RWPE2 (cell line): ENCODE data around the gene DENND1A.

Source experiments
- ATAC-seq: fragments of 200-7000 bp; cut with Tn5 transposase; 3 replicates; pipeline ENCODE4 v1.9.1; 2021; ENCODE audit warnings: low read depth
- DNase-seq: peaks from one replicate; pipeline ENCODE4 v3.0.0-alpha.2; 2020; ENCODE audit warnings: low spot score
- H3K27ac ChIP-seq: fragments of 450-650 bp; 2 replicates; pipeline ENCODE4 v1.5.1; 2017; ENCODE audit warnings: mild to moderate bottlenecking; ENCODE audit not compliant: poor library complexity, severe bottlenecking
- H3K27me3 ChIP-seq: fragments of 250-450 bp; sonication (Bioruptor Pico); 2 replicates; pipeline ENCODE4 v1.5.1; 2021; ENCODE audit warnings: mild to moderate bottlenecking, moderate library complexity; ENCODE audit not compliant: insufficient read depth, poor library complexity, severe bottlenecking
- H3K36me3 ChIP-seq: fragments of 250-450 bp; sonication (Bioruptor Pico); 2 replicates; pipeline ENCODE4 v1.5.1; 2020; ENCODE audit warnings: low read depth, mild to moderate bottlenecking, moderate library complexity
- H3K4me1 ChIP-seq: fragments of 250-450 bp; sonication (Bioruptor Pico); 2 replicates; pipeline ENCODE4 v1.5.1; 2021; ENCODE audit warnings: mild to moderate bottlenecking, moderate library complexity; ENCODE audit not compliant: insufficient read depth, poor library complexity, severe bottlenecking
- H3K4me3 ChIP-seq: fragments of 250-450 bp; sonication (Bioruptor Pico); 2 replicates; pipeline ENCODE4 v1.5.1; 2021; ENCODE audit warnings: mild to moderate bottlenecking, moderate library complexity; ENCODE audit not compliant: severe bottlenecking
- H3K9me3 ChIP-seq: fragments of 250-450 bp; sonication (Bioruptor Pico); 2 replicates; pipeline ENCODE4 v1.5.1; 2021; ENCODE audit warnings: mild to moderate bottlenecking, moderate library complexity; ENCODE audit not compliant: severe bottlenecking
- TF ChIP-seq, protein P1 (sequence below): fragments of 450-650 bp; IDR thresholded peaks from one replicate; pipeline ENCODE4 v1.5.1; 2017; ENCODE audit warnings: mild to moderate bottlenecking, moderate library complexity; ENCODE audit not compliant: poor library complexity, severe bottlenecking

Gene DENND1A

DNA sequence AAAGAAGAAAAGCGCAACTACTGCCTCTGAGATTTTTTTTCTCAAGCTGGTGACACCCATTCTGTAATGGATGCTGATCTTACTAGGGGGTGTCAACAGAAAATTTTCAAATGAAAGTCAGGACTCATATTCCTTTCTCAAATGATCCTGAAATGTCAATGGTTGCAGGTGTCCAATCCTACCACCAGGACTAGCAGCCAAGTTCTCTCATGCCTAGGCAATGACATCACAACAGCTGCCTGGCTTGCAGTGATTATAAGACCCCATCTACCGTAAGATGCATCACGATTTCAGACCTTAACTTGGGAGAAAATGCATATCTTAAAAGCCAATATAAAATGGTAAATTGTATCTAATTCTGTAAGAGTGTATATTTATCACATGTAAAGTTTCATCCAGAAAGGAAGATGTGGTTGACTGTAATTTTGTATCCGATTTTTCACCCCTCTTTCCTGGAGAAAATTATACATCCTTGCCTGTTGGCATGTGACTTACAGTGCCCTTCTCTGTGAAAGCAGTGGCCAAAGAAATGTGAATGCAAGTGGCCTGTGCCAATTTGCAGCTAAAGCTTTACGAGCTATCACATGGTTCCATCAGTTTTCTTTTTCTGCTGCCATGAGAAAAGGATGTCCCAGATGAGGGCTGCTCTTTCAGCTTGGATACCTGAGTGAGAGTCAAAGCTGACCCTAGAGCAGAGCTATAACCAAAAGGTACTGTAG is 104.4 kb downstream of the DENND1A start:
- no peak overlapping the region for H3K4me3 ChIP-seq
- no peak overlapping the region for H3K27ac ChIP-seq
- H3K27me3 ChIP-seq, result no peaks in the 10 kb centered on the region
- no peak for DNase-seq
- peaks cover 8% of the 10 kb centered on the region for H3K9me3 ChIP-seq
- TF ChIP-seq, protein P1, sequence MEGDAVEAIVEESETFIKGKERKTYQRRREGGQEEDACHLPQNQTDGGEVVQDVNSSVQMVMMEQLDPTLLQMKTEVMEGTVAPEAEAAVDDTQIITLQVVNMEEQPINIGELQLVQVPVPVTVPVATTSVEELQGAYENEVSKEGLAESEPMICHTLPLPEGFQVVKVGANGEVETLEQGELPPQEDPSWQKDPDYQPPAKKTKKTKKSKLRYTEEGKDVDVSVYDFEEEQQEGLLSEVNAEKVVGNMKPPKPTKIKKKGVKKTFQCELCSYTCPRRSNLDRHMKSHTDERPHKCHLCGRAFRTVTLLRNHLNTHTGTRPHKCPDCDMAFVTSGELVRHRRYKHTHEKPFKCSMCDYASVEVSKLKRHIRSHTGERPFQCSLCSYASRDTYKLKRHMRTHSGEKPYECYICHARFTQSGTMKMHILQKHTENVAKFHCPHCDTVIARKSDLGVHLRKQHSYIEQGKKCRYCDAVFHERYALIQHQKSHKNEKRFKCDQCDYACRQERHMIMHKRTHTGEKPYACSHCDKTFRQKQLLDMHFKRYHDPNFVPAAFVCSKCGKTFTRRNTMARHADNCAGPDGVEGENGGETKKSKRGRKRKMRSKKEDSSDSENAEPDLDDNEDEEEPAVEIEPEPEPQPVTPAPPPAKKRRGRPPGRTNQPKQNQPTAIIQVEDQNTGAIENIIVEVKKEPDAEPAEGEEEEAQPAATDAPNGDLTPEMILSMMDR, result no peak
- H3K4me1 ChIP-seq, result no peaks in the 10 kb centered on the region
- ATAC-seq, result no peak
- no peaks in the 10 kb centered on the region; the same call in 1 of the 2 replicates for H3K36me3 ChIP-seq

DNA sequence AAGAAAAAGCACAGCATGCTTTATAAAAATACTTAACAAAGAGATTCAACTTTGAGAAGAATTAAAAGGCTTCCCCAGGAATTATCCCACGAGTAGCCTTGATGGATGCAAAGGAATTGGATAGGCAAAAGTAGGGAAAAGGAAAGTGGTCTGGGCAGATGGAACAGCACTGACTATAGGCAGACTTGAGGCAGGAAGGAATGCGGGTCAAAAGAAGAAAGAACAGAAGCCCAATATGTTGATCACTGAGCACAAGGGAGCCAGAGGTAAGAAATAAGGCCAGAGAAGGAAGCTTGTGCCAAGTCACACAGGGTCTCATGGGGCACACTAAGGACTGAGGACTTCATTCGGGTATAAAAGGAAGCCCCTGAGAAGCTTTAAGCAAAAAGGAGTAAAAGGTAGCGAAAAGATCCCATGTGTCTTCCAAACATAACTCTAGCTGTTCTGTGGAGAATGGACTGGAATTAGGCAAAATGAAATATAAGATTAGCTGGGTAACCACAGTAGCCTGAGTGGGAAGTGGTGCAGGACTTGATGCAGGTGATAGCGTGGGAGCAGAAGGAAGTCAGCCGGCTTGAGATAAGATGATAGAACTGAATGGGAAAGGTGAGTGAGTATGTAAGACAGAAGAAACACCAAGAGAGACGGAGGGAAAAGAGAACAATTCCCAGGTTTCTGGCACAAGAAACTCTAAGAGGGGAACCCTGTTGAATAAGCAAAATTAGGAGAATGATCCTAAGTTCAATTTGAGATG is 106.6 kb downstream of the DENND1A start:
- no peak overlapping the region for H3K4me3 ChIP-seq
- no peak overlapping the region for H3K27ac ChIP-seq
- TF ChIP-seq, protein P1, result no peak
- H3K27me3 ChIP-seq, result no peaks in the 10 kb centered on the region
- DNase-seq, result no peak
- no peaks in the 10 kb centered on the region; the same call in 1 of the 2 replicates for H3K36me3 ChIP-seq
- peaks cover 8% of the 10 kb centered on the region for H3K9me3 ChIP-seq
- no peak for ATAC-seq
- H3K4me1 ChIP-seq, result no peaks in the 10 kb centered on the region

DNA sequence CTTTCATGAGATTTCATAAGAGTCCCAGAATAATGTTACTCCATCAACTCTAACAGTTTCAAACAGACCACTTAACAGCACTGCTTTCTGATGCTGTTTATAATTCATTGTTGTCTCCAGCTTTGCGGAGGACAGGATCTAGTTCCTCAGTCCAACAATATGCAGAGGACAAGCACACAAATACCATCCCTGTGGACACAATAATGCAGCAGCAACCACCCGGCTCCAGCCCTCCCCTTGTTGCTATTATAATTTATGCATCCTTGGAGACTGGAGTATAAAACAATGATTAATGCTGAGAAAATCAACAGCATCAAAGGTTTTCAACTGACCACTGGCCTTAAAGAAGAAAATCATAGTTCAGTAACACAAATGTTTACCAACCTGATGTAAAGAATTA is 108.3 kb downstream of the DENND1A start:
- H3K4me3 ChIP-seq, result no peak overlapping the region
- H3K4me1 ChIP-seq, result no peaks in the 10 kb centered on the region
- ATAC-seq, result no peak
- no peak for DNase-seq
- no peak overlapping the region for H3K27ac ChIP-seq
- no peaks in the 10 kb centered on the region for H3K27me3 ChIP-seq
- H3K9me3 ChIP-seq, result no peaks in the 10 kb centered on the region
- TF ChIP-seq, protein P1, result no peak
- H3K36me3 ChIP-seq, result no peaks in the 10 kb centered on the region

DNA sequence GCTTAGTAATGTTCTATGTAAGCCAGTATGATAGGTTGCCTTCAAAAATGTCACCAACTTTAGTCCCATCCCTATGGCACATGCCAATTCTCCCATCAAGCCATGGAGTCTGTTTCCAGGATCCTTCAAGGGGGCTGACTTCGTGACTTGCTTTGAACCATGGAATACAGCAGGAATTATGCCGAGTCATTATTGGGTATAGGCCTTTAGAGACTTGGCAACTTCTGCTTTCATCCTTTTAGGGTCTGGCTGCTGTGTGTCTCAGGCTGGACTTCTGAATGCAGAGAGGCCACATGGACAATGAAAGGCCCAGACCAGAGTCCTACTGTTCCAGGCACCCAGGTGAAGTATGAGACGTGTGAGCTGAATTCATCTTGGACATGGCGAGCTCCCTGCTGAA is 109.8 kb downstream of the DENND1A start:
- DNase-seq, result no peak
- TF ChIP-seq, protein P1, result no peak

More for the DNA sequence above, 109.8 kb downstream of the DENND1A start:
- ATAC-seq, result no peak
- Histone ChIP-seq H3K4me3 (no peak overlapping the region), H3K36me3 (no peaks in the 10 kb centered on the region), H3K9me3 (no peaks in the 10 kb centered on the region), H3K27ac (no peak overlapping the region), H3K4me1 (no peaks in the 10 kb centered on the region), H3K27me3 (no peaks in the 10 kb centered on the region)
